Measurements from ENCODE around the gene NPR1. TPM values are rescaled to one million over a fixed set of nuclear protein-coding genes. Genes with fewer than 3 reads are reported as not detected.
A peak's percentile ranks its signal among the peaks of the same experiment; 100 is the strongest.

The NPR1 gene
- polyA plus RNA-seq, 4 donors = 0.22 to 18.1 (median 1.4) TPM

- no peak overlapping the region for H3K27ac ChIP-seq (ENCODE audit: low read depth in 1 of 3, low read length in 2 of 3)
- no peak for FAIRE-seq
- H3K4me1 ChIP-seq (ENCODE audit: control insufficient read depth in 3 of 3, insufficient read depth in 2 of 3, low read depth in 1 of 3, low read length in 2 of 3) = peaks cover 0 to 4% (median 0%) of the 10 kb centered on the region in 3 donors
- H3K9me3 ChIP-seq (ENCODE audit: control insufficient read depth in 2 of 2, insufficient read depth in 1 of 2, low read depth in 1 of 2, low read length in 1 of 2) = no peaks in the 10 kb centered on the region
- H3K27me3 ChIP-seq (ENCODE audit: control insufficient read depth in 3 of 3, insufficient read depth in 3 of 3, low read length in 3 of 3) = no peaks in the 10 kb centered on the region
- H3K4me3 ChIP-seq (ENCODE audit: low read depth in 1 of 3, low read length in 3 of 3) = no peak overlapping the region
- DNase-seq = no peak
- no peaks in the 10 kb centered on the region for H3K36me3 ChIP-seq (ENCODE audit: control insufficient read depth in 3 of 3, insufficient read depth in 2 of 3, low read depth in 1 of 3, low read length in 3 of 3)
- 40 to 75% (median 53%) methylated on average over 4 of the region's 4 CpGs for WGBS, 3 donors
These were observed 15.0 kb downstream of the NPR1 start for GRCh38 chr1:153693466-153693865.

GRCh38 chr1:153696741-153697140 lies 18.3 kb downstream of the NPR1 start:
- Histone ChIP-seq H3K27ac (ENCODE audit: low read depth in 1 of 3, low read length in 2 of 3) (no peak overlapping the region), H3K4me1 (ENCODE audit: control insufficient read depth in 3 of 3, insufficient read depth in 2 of 3, low read depth in 1 of 3, low read length in 2 of 3) (peaks cover 0 to 4% (median 0%) of the 10 kb centered on the region in 3 donors), H3K27me3 (ENCODE audit: control insufficient read depth in 3 of 3, insufficient read depth in 3 of 3, low read length in 3 of 3) (no peaks in the 10 kb centered on the region), H3K9me3 (ENCODE audit: control insufficient read depth in 2 of 2, insufficient read depth in 1 of 2, low read depth in 1 of 2, low read length in 1 of 2) (no peaks in the 10 kb centered on the region), H3K36me3 (ENCODE audit: control insufficient read depth in 3 of 3, insufficient read depth in 2 of 3, low read depth in 1 of 3, low read length in 3 of 3) (no peaks in the 10 kb centered on the region), H3K4me3 (ENCODE audit: low read depth in 1 of 3, low read length in 3 of 3) (no peak overlapping the region)
- FAIRE-seq (no peak), DNase-seq (no peak)
- WGBS, 3 donors = 61 to 81% (median 68%) methylated on average over 8 of the region's 8 CpGs

GRCh38 chr1:153697191-153698019 lies 18.9 kb downstream of the NPR1 start:
- Histone ChIP-seq H3K36me3 (ENCODE audit: control insufficient read depth in 3 of 3, insufficient read depth in 2 of 3, low read depth in 1 of 3, low read length in 3 of 3) (no peaks in the 10 kb centered on the region), H3K27me3 (ENCODE audit: control insufficient read depth in 3 of 3, insufficient read depth in 3 of 3, low read length in 3 of 3) (no peaks in the 10 kb centered on the region), H3K4me3 (ENCODE audit: low read depth in 1 of 3, low read length in 3 of 3) (no peak overlapping the region), H3K4me1 (ENCODE audit: control insufficient read depth in 3 of 3, insufficient read depth in 2 of 3, low read depth in 1 of 3, low read length in 2 of 3) (peaks cover 0 to 4% (median 0%) of the 10 kb centered on the region in 3 donors), H3K9me3 (ENCODE audit: control insufficient read depth in 2 of 2, insufficient read depth in 1 of 2, low read depth in 1 of 2, low read length in 1 of 2) (no peaks in the 10 kb centered on the region), H3K27ac (ENCODE audit: low read depth in 1 of 3, low read length in 2 of 3) (peak overlapping the region in 2 of 3 donors; percentile 65 to 85)
- DNase-seq (no peak), FAIRE-seq (no peak)
- WGBS, 3 donors = 72 to 89% (median 82%) methylated on average over 12 of the region's 12 CpGs

- peaks cover 0 to 4% (median 0%) of the 10 kb centered on the region in 3 donors for H3K4me1 ChIP-seq (ENCODE audit: control insufficient read depth in 3 of 3, insufficient read depth in 2 of 3, low read depth in 1 of 3, low read length in 2 of 3)
- H3K4me3 ChIP-seq (ENCODE audit: low read depth in 1 of 3, low read length in 3 of 3) = no peak overlapping the region
- FAIRE-seq (no peak), DNase-seq (peak in 1 of 2 donors; percentile 37)
- peak overlapping the region in 2 of 3 donors; percentile 65 to 85 for H3K27ac ChIP-seq (ENCODE audit: low read depth in 1 of 3, low read length in 2 of 3)
- 33 to 66% (median 61%) methylated on average over 29 of the region's 29 CpGs for WGBS, 3 donors
- no peaks in the 10 kb centered on the region for H3K9me3 ChIP-seq (ENCODE audit: control insufficient read depth in 2 of 2, insufficient read depth in 1 of 2, low read depth in 1 of 2, low read length in 1 of 2)
- no peaks in the 10 kb centered on the region for H3K36me3 ChIP-seq (ENCODE audit: control insufficient read depth in 3 of 3, insufficient read depth in 2 of 3, low read depth in 1 of 3, low read length in 3 of 3)
- no peaks in the 10 kb centered on the region for H3K27me3 ChIP-seq (ENCODE audit: control insufficient read depth in 3 of 3, insufficient read depth in 3 of 3, low read length in 3 of 3)
These were observed 19.8 kb downstream of the NPR1 start for GRCh38 chr1:153698020-153698922.

GRCh38 chr1:153698923-153699714 lies 20.6 kb downstream of the NPR1 start:
- Histone ChIP-seq H3K27ac (ENCODE audit: low read depth in 1 of 3, low read length in 2 of 3) (peak overlapping the region in 2 of 3 donors; percentile 18 to 43), H3K9me3 (ENCODE audit: control insufficient read depth in 2 of 2, insufficient read depth in 1 of 2, low read depth in 1 of 2, low read length in 1 of 2) (no peaks in the 10 kb centered on the region), H3K4me3 (ENCODE audit: low read depth in 1 of 3, low read length in 3 of 3) (no peak overlapping the region), H3K36me3 (ENCODE audit: control insufficient read depth in 3 of 3, insufficient read depth in 2 of 3, low read depth in 1 of 3, low read length in 3 of 3) (no peaks in the 10 kb centered on the region), H3K27me3 (ENCODE audit: control insufficient read depth in 3 of 3, insufficient read depth in 3 of 3, low read length in 3 of 3) (no peaks in the 10 kb centered on the region), H3K4me1 (ENCODE audit: control insufficient read depth in 3 of 3, insufficient read depth in 2 of 3, low read depth in 1 of 3, low read length in 2 of 3) (peaks cover 0 to 4% (median 0%) of the 10 kb centered on the region in 3 donors)
- DNase-seq (no peak), FAIRE-seq (no peak)
- 91 to 95% (median 93%) methylated on average over 6 of the region's 6 CpGs for WGBS, 3 donors

- H3K9me3 ChIP-seq (ENCODE audit: control insufficient read depth in 2 of 2, insufficient read depth in 1 of 2, low read depth in 1 of 2, low read length in 1 of 2) = no peaks in the 10 kb centered on the region
- no peak for DNase-seq
- 81 to 89% (median 82%) methylated on average over 6 of the region's 6 CpGs for whole genome bisulfite sequencing, 3 donors
- no peak overlapping the region for H3K27ac ChIP-seq (ENCODE audit: low read depth in 1 of 3, low read length in 2 of 3)
- no peaks in the 10 kb centered on the region for H3K36me3 ChIP-seq (ENCODE audit: control insufficient read depth in 3 of 3, insufficient read depth in 2 of 3, low read depth in 1 of 3, low read length in 3 of 3)
- no peak for FAIRE-seq
- no peaks in the 10 kb centered on the region for H3K27me3 ChIP-seq (ENCODE audit: control insufficient read depth in 3 of 3, insufficient read depth in 3 of 3, low read length in 3 of 3)
- peaks cover 0 to 4% (median 0%) of the 10 kb centered on the region in 3 donors for H3K4me1 ChIP-seq (ENCODE audit: control insufficient read depth in 3 of 3, insufficient read depth in 2 of 3, low read depth in 1 of 3, low read length in 2 of 3)
- H3K4me3 ChIP-seq (ENCODE audit: low read depth in 1 of 3, low read length in 3 of 3) = no peak overlapping the region
These were observed 21.3 kb downstream of the NPR1 start for GRCh38 chr1:153699768-153700167.

GRCh38 chr1:153705484-153705883 lies 27.0 kb downstream of the NPR1 start:
- Histone ChIP-seq H3K4me3 (ENCODE audit: low read depth in 1 of 3, low read length in 3 of 3) (no peak overlapping the region), H3K4me1 (ENCODE audit: control insufficient read depth in 3 of 3, insufficient read depth in 2 of 3, low read depth in 1 of 3, low read length in 2 of 3) (no peaks in the 10 kb centered on the region), H3K27ac (ENCODE audit: low read depth in 1 of 3, low read length in 2 of 3) (no peak overlapping the region), H3K9me3 (ENCODE audit: control insufficient read depth in 2 of 2, insufficient read depth in 1 of 2, low read depth in 1 of 2, low read length in 1 of 2) (no peaks in the 10 kb centered on the region), H3K36me3 (ENCODE audit: control insufficient read depth in 3 of 3, insufficient read depth in 2 of 3, low read depth in 1 of 3, low read length in 3 of 3) (no peaks in the 10 kb centered on the region), H3K27me3 (ENCODE audit: control insufficient read depth in 3 of 3, insufficient read depth in 3 of 3, low read length in 3 of 3) (no peaks in the 10 kb centered on the region)
- WGBS, 3 donors = 88 to 92% (median 90%) methylated on average over 9 of the region's 9 CpGs
- FAIRE-seq (no peak), DNase-seq (no peak)

- Histone ChIP-seq H3K4me3 (ENCODE audit: low read depth in 1 of 3, low read length in 3 of 3) (no peak overlapping the region), H3K27me3 (ENCODE audit: control insufficient read depth in 3 of 3, insufficient read depth in 3 of 3, low read length in 3 of 3) (no peaks in the 10 kb centered on the region), H3K4me1 (ENCODE audit: control insufficient read depth in 3 of 3, insufficient read depth in 2 of 3, low read depth in 1 of 3, low read length in 2 of 3) (no peaks in the 10 kb centered on the region), H3K36me3 (ENCODE audit: control insufficient read depth in 3 of 3, insufficient read depth in 2 of 3, low read depth in 1 of 3, low read length in 3 of 3) (no peaks in the 10 kb centered on the region), H3K9me3 (ENCODE audit: control insufficient read depth in 2 of 2, insufficient read depth in 1 of 2, low read depth in 1 of 2, low read length in 1 of 2) (no peaks in the 10 kb centered on the region), H3K27ac (ENCODE audit: low read depth in 1 of 3, low read length in 2 of 3) (no peak overlapping the region)
- 47 to 69% (median 59%) methylated on average over 7 of the region's 7 CpGs for WGBS, 3 donors
- FAIRE-seq (no peak), DNase-seq (no peak)
These were observed 32.5 kb downstream of the NPR1 start for GRCh38 chr1:153711026-153711425.
